Measurements from ENCODE around the gene NT5C.

NT5C gene

GRCh38 chr17:75105126-75106080 lies 26.1 kb downstream of the NT5C start (continued):
- TF ChIP-seq HIC1 (tag by site-specific recombination; IDR thresholded peaks at IDR 0.05) = no peak
- peak; percentile 86; the same call in 1 of the 2 replicates for TF ChIP-seq KLF7 (tag by site-specific recombination; IDR thresholded peaks at IDR 0.05; ENCODE audit: borderline replicate concordance)
- TF ChIP-seq PRDM6 (tag by site-specific recombination; IDR thresholded peaks at IDR 0.05) = peak; percentile 95; the same call in 1 of the 2 replicates
- peak; percentile 94 for TF ChIP-seq SCRT2 (tag by site-specific recombination; IDR thresholded peaks at IDR 0.05)
- no peak for TF ChIP-seq ZNF112 (tag by site-specific recombination; IDR thresholded peaks at IDR 0.05)
- no peak for TF ChIP-seq RBAK (tag by site-specific recombination; IDR thresholded peaks at IDR 0.05)
- no peak for TF ChIP-seq ZNF280D (tag by site-specific recombination; IDR thresholded peaks at IDR 0.05)
- peak; percentile 84 for TF ChIP-seq ZFP69B (tag by site-specific recombination; IDR thresholded peaks at IDR 0.05)
- TF ChIP-seq ZBTB7A (tag by site-specific recombination; IDR thresholded peaks at IDR 0.05; ENCODE audit: low read depth) = no peak
- no peak for TF ChIP-seq ZNF416 (tag by site-specific recombination; IDR thresholded peaks at IDR 0.05)
- TF ChIP-seq ZNF692 (tag by site-specific recombination; IDR thresholded peaks at IDR 0.05) = no peak
- TF ChIP-seq GLI2 (tag by site-specific recombination; IDR thresholded peaks at IDR 0.05; ENCODE audit: borderline replicate concordance, low read depth) = peak; percentile 96; the same call in 1 of the 2 replicates
- peak; percentile 92 for TF ChIP-seq IKZF3 (tag by site-specific recombination; IDR thresholded peaks at IDR 0.05)
- no peak for TF ChIP-seq REST (tag by site-specific recombination; IDR thresholded peaks at IDR 0.05)
- no peak for TF ChIP-seq ZNF514 (tag by site-specific recombination; IDR thresholded peaks at IDR 0.05)

All from HEK293 (cell line).